GM20431 (cell line): ENCODE results near the gene C17orf67.

Experiments used
- in situ Hi-C: fragments of 300-500 bp; cut with MseI, MboI; formaldehyde crosslinking; loops from one replicate; pipeline ENCODE4 v1.15.0; 2020; ENCODE audit warnings: low sequenced_read_pairs; ENCODE audit not compliant: unreplicated experiment

C17orf67 gene

GRCh38 chr17:56751145-56751738 lies 82.5 kb downstream of the C17orf67 start:
- in situ Hi-C loops: loop anchor here (25.0 kb wide), 1 partner anchor 111 kb away; no protein-coding TSS in a partner anchor

- in situ Hi-C loops: no loop called here
Measured at GRCh38 chr17:56744721-56745120, 89.0 kb downstream of the C17orf67 start.

GRCh38 chr17:56742601-56743000 lies 91.1 kb downstream of the C17orf67 start:
- in situ Hi-C loops: no loop called here
